Stimulated activated naive CD8-positive, alpha-beta T cell treated with anti-CD3 and anti-CD28 coated beads, Interleukin-15, Interleukin-2, amounts not matched to agents 100 U/mL and 50 U/mL, for 24 hours (primary cell): ENCODE data around the gene GIPC2.
"Not testable (repeated sequence)": the region's sequence is repeated elsewhere in the genome, so short reads cannot be mapped to it uniquely, and the experiment has no call there.

Source experiments
- ATAC-seq: fragments of 150-1000 bp; cut with Tn5 transposase; one replicate; pipeline ENCODE4 v1.10.0; 2021
- DNase-seq: peaks from one replicate; pipeline ENCODE4 v3.0.0; 2021

Gene GIPC2

DNA sequence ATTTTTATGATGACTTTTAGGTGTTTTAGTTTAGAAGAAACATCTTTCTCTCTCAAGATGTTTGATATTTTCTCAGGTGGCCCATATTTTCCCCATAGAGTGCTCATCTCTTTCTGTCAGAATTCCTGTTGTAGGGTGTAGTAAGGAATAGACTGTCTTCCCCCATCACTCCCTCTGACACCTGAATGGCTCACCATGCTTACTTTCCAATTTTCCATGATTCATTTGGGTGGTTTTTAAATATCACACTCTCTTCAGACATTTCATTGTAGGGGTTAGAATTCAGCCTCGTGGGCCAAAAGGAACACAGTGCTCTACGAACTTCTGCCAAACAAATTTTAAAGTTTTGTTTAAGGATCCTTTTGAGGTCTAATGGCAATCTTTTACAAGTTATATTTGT lies 24.0 kb downstream of the GIPC2 start:
- no peak for DNase-seq
- no peak for ATAC-seq

DNA sequence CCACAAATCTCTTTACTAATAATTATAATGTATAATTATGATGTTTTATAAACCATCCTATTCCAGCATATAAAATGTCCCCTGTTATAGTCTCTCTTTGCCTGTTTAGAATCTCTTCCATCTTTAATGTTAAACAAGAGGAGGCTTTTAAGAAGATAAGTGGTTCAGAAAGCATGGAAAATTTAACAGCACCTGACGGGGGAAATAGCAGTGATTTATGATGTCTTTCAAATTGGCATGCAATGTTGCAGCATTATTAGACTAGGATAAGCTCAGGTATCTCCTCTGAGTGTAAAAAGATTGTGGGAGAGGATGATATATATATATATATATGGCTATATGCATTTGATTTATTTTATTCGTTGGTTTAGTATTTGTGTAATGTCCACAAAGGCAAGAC lies 24.4 kb downstream of the GIPC2 start:
- ATAC-seq, result no peak
- no peak for DNase-seq

DNA sequence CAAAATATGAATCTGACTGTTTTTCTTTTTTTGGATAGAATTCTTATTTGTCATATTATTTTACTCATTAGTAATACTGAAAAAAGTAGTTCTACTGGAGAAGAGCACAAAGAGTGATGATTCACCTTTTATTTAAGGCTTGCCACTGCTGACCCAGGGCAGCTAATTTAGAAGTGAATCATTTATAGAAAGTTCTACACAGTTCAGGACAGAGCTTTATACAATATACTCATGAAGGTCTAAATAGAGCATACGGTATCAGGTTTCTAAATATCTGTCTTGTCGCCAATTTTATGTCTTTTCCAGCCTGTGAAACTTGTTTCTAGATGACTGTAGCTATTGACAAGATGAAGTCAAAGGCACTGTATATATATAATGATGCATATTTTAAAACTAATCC lies 25.0 kb downstream of the GIPC2 start:
- ATAC-seq, result peak; percentile 65
- no peak for DNase-seq

DNA sequence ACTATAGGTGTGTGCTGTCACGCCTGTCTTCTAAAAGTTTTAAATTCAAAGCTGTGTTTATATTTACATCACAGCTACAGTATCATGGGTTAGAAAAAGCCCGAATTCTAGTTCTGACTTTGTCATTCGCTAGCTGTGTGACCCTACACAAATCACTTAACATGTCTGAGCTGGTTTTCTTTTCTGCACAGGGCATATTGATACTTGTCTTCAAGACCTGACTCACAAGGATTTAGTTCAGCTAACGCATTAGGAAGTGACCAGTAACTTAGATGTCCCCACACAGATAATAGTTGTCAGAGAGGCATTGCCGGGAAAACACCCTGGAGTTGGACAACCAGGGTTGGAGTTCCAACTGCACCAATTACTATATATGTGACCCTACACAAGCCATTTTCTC lies 25.9 kb downstream of the GIPC2 start:
- ATAC-seq (no peak), DNase-seq (no peak)

DNA sequence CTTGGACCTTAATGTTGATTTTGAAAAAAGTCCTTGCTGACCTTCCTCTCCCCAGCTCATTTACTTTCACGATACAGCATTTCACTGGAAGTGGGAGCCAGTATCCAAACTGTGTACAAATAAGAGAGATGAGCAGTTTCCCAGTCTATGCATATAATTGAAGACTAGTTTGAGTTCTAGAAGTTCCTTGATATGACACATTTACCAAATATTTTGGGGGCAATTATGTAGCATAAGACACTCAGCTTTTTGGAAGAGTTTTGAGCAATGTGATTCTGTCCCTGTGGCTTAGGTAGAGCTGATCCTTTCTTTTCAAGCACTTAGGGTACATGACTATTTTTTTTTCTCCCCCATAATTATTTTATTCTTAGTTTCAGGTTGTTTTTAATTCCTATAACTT lies 26.4 kb downstream of the GIPC2 start:
- ATAC-seq (no peak), DNase-seq (no peak)

DNA sequence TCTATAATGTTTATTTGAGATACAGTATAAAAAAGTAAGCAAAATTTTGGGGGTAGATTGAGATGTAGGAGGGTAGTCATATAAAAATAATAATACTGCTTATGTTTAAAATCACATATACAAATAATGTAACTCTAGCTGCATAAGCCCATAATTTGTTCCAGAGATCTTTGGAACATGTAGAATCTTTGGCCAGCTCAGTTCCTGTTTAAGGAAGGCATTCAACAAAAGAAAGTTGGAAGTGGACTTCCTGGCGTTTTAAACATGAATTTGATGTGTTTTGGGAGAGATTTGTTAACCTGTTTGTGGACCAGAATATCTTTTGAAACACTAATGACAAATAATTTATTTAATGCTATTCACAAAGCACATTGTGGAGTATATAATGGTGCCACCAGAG lies 27.7 kb downstream of the GIPC2 start:
- DNase-seq, result no peak
- ATAC-seq, result no peak

DNA sequence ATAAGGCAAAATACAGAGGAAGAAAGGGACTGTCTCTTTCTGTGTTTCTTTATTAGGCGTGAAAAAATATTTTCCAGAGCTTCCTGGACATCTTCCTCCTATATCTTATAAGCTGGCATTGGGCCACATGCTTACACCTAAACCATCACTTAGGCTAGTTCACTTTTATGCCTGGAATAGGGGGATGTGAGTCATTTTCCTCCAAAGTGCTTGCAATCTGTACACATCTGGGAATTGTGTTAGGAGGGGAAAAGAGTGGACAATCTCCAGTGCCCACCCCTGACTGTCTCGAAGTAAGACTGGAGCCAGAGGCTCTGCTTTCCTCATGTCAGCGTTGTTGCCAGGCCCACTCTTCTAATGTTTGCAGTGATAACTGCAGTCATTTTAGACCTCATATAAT lies 29.9 kb downstream of the GIPC2 start:
- no peak for DNase-seq
- ATAC-seq, result no peak

DNA sequence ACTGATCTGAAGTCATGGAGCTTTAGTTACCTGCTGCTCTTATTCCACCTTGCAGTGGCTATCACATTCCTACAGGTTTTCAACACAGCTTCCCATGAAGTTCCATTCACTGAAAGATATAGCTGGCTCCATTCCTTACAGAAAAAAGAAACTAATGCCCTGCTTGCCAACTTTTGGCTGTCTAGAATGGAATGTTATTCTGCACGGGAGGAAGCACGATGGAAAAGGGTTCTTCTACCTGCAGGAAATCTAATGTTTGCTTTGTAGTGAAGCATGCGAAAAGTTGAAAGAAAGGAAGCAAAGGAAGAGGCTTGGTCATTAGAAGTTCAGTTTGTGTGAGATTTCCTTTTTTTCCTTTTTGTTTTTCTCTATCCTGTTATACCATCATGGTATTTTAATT lies 32.6 kb downstream of the GIPC2 start:
- ATAC-seq (no peak), DNase-seq (no peak)

DNA sequence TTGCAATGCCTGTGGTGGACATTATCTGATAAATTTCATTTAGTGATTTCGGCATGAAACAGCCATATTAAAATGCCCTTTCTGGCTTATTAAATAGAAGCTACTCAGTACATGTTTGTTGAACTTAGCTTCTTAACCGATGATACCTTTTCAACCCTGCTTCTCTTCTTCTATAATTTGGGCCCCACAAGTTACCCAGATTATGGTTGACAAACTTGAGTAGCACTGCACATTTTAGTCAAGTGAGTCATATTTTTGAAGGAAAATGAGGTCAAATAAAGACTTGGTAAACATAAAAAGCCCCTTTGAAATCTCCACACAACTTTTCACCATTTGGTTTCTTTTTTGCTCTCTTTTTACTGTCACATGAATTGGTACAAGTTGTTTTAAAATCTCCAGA lies 33.8 kb downstream of the GIPC2 start:
- DNase-seq (no peak), ATAC-seq (peak; percentile 36)

DNA sequence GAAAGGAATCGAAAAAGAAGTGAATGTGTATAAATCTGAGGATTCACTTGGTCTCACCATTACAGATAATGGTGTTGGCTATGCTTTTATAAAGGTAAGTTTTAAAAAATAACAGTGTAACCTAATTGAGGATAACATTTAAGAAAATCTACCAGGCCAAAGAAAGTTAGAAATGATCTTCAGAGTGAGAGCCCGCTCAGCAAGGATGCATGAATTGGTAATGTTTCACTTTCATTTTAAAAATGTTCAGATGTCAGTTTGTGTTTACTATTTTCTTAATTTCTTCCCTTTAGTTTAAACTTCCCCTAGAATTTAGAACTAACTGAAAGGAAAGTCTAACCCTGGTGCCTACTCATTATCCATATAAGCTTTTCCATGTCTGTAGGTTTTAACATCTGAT lies 35.0 kb downstream of the GIPC2 start:
- DNase-seq, result no peak
- ATAC-seq, result no peak

DNA sequence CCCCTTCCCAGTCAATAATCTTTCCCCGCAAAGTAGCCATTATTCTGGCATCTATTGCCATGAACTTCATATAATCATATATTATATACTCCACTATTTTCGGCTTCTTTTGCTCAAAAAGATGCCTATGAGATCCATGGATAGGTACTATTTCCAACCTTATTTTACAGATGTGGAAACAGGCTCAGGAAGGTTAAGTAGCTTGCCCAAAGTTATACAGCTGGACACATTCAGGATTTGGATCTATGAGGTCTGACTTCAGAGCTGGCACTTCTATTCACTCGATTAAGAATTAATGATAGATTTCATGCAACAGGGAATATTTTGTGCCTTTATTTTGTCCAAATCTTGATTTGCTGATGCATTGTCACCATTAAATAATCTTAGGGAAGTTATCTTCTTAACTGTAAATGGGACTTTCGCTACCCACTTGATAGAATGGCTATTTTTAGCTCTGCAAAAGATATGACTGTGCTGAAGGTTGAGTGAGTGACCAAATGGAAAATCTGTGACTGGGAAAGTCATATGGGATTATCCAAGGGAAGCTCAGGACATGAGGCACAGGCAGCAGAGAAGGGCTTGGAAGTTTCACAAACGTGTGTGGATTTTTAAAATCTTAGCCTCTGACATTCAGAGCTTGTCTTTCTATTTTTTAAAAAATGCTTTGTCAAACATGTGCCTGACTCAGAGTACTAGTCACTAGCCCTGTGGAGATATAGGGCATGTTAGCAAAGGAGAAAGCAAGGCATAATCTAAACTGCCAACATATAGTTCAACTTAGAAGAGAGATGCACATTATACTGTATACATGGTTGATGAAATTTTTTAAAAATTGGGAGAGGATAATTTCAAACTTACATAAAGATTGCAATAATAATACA lies 36.5 kb downstream of the GIPC2 start:
- DNase-seq, result no peak

DNA sequence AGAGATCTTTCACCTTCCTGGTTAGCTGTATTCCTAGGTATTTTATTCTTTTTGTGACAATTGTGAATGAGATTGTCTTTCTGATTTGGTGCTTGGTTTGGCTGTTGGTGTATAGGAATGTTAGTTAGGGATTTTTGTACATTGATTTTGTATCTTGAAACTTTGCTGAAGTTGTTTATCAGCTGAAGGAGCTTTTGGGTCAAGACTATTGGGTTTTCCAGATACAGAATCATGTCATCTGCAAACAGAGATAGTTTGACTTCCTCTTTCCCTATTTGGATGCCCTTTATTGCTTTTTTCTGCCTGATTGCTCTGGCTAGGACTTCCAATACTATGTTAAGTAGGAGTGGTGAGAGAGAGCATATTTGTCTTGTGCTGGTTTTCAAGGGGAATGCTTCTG lies 38.9 kb downstream of the GIPC2 start:
- DNase-seq, ATAC-seq: not testable (repeated sequence)

More for the DNA sequence above, 36.5 kb downstream of the GIPC2 start:
- no peak for ATAC-seq

DNA sequence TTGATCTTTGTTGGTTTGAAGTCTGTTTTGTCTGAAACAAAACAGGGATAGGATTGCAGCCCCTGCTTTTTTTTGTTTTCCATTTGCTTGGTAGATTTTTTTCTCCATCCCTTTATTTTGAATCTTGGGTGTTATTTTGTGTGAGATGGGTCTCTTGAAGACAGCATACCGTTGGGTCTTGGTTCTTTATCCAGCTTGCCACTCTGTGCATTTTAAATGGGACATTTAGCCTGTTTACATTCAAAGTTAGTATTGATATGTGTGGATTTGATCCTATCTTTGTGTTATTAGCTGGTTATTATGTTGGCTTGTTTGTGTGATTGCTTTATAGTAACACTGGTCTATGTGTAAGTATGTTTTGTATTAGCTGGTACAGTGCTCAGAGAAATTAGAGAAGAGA lies 40.9 kb downstream of the GIPC2 start:
- no peak for ATAC-seq
- DNase-seq, result no peak

DNA sequence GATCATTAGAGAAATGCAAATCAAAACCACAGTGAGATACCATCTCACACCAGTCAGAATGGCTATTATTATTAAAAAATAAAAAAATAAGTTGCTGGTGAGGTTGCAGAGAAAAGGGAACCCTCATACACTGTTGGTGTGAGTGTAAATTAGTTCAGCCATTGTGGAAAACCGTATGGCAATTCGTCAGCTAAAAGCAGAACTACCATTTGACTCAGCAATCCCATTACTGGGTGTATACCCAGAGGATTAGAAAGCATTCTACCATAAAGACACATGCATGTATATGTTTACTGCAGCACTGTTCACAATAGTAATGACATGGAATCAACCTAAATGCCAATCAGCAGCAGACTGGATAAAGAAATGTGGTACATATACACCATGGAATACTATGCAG lies 42.2 kb downstream of the GIPC2 start:
- ATAC-seq (no peak), DNase-seq (no peak)

DNA sequence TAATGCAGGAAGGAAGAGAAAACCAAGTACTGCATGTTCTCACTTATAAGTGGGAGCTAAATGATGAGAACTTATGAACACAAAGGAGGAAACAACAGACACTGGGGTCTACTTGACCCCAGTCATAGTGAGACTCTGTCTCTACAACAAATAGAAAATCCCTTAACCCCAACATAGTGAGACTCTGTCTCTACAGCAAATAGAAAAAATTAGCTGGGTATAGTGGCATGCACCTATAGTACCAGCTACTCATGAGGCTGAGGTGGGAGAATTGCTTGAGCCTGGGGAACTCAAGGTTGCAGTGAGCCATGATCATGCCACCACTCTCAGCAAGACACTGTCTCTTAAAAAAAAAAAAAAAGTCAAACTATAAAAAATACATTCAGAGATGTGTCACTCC lies 42.7 kb downstream of the GIPC2 start:
- DNase-seq (no peak), ATAC-seq (no peak)

DNA sequence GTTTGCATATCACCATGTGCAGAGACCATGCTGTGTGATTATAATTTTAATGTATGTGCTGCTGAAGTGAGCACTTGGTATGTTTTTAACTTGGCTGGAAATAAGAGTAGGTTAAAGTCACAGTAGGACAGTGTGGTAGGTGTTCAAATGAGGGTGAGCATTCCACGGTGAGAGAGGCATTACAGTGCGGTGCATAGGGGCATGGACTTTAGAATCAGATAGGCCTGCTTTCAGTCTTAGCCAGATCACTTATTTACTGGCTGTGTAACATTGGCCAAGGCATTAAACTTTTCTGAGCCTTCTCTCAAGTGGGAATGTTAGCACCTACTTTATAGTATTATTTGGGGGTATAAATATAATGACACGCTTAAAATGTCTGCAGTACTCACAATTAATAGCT lies 43.2 kb downstream of the GIPC2 start:
- ATAC-seq (no peak), DNase-seq (no peak)

DNA sequence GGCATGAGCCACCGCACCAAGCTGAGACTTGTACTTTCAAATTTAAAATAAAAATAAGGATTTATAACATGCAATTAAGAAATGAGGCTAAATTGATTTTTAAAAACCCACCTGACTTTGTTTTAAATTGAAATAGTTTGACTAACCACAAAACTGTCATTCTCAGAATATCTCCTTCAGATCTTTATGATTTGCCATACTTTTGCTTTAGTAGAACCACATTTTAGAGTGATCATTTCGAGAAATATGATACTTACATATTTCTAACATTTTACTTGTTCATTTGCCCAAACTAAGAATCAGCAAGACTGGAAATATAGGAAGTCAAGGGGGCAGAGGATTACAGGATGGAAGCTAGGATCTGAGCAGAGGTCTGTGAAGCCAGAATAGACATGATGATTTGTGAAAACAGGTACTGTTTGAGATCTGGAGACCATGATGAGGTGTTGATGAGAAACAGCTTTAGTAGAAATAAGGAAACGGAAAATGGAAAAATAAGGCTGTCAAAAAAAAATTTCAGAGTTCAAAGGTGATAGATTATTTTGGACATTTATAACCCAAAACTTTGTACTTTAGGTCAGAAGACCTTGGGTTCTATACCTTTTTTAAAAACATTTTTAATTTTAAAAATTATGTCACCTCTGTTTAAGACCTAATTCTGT lies 44.8 kb downstream of the GIPC2 start:
- no peak for ATAC-seq
- DNase-seq, result no peak

DNA sequence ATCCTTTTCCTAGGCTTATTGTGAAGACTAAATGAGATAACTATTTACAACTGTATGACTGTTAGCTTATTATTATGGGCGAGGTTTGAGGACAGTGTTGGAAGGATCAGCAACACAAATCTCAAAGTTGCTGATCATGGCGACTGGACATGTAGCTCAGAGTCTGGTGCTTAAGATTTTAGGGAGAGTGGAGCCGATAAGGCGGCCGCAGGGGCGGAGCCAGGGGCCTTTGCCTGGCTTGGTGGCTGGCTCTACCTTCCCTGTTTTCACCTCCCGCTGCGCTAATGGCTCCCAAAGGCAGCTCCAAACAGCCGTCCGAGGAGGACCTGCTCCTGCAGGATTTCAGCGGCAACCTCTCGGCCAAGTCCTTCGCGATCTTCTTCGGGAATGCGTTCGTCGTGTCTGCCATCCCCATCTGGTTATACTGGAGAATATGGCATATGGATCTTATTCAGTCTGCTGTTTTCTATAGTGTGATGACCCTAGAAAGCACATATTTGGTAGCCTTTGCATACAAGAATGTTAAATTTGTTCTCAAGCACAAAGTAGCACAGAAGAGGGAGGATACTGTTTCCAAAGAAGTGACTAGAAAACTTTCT lies 45.5 kb downstream of the GIPC2 start:
- DNase-seq, result no peak
- no peak for ATAC-seq

DNA sequence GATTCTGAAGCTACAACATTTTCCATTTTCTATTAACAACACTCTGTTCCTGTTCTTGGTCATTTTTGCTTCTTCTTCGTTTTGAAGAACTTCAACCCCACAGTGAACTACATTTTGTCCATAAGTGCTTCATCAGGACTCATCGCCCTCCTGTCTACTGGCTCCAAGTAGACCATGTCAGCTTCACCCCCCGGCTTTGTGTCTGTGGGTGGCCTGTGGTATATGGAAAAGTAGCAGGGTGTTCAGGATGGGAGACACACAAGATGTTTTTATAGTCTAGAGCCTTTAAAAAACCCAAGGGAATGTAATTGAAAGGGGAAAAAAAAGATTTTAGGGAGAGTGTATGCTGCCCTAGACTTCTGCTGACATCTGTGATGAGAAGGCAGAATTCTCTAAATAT lies 46.1 kb downstream of the GIPC2 start:
- no peak for DNase-seq
- ATAC-seq, result no peak

DNA sequence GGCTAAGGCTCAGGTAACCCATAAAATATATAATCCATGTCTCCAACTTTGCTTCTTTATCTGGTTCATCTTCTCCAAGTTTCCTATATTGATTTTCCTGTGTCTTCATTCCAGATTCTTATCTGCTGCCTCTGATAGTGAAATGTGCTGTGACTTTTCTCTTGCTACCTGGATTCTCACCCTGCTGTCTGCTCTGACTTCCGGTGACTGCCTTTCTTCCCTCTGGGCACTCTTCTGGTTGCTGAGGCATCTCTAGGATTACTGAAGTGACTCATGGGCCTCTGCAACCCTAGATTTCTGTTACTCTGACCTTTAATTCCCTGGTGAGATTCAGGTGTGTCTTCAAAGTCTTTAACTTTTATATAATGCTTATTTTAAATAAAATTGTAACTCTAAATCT lies 46.9 kb downstream of the GIPC2 start:
- ATAC-seq (no peak), DNase-seq (no peak)

DNA sequence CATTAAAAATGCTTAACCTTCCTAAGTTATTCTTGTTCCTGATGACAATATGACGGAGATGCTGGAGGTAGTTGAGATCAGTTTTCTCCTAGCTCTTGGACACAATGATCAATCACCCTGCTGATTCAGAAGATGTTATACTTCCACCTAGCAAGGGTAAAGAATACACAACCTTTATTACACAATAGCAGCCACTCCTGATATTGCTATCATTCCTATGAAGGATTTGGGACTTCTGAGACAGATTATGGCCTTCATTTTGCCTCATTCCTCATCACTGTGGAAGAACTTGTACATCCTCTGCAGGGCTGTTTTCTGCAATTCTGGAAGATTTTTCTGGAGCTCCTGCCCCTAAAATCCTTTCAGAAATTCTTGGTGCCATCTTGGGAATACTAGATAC lies 47.8 kb downstream of the GIPC2 start:
- no peak for ATAC-seq

DNA sequence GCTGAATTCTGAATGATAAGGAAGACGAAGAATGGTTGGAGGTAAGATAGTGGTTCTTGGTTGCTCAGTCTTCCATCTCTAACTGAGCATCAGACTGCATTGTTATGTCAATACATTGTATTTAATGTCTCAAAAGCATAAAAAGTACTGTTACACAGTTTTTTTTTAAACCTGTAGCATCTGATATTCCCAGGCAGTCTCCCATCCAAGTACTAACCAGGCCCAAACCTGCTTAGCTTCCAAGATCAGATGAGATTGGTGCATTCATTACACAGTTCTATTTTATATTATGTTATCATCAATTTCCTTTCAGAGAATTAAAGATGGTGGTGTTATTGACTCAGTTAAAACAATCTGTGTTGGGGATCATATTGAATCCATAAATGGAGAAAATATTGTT lies 48.9 kb downstream of the GIPC2 start:
- DNase-seq (no peak), ATAC-seq (no peak)

More for the DNA sequence above, 47.8 kb downstream of the GIPC2 start:
- no peak for DNase-seq

DNA sequence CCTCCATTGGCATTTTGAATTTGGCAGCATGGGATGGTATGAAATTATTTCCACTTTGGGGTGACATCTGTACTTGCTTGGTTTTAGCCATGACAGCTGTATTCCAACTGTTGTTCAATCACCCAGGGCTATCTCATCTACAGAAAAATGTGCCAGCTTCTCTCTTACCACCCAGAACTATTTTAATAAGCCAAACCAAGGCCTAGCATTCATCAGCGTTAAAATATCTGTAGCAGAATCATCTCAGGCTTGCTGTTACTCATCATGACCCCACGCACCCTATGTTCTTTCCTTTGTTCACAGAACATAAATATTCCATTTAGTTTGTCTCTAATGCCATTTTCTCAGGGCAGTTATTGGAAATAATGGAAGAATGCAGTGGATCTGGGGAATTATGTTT lies 49.8 kb downstream of the GIPC2 start:
- DNase-seq (no peak), ATAC-seq (no peak)

DNA sequence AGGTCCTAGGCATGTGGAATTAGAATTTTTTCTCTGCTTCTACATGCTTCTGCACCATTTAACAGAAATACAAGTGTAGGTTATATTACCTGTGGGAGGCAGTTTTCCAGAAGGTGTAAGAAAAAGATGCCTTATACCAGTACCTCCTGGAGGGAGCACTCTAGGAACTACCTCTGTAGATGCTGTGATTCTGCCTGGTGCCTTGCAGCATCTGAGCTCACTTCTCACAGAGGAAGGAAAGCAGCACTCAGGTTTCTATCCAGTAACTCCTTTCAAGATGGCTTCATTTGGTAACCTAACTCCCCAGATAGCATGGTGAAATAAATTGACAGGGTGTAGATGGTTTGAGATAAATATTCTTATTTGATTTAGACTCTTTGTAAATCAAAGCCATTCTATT lies 50.3 kb downstream of the GIPC2 start:
- ATAC-seq (no peak), DNase-seq (no peak)
